Osteoblast (primary cell): Measurements from ENCODE around the gene CTNNAL1. TPM values are rescaled to one million over a fixed set of nuclear protein-coding genes. Genes with fewer than 3 reads are reported as not detected.

Experiments
- DNase-seq: peaks from one replicate; pipeline ENCODE4 v3.0.0; 2011; ENCODE audit warnings: low spot score, mixed read lengths; ENCODE audit not compliant: insufficient read length; ENCODE audit errors: missing footprints
- H2AFZ ChIP-seq: 2 replicates; pipeline ENCODE4 v1.6.0; 2011; ENCODE audit warnings: mild to moderate bottlenecking, low read length
- H3K27ac ChIP-seq: 2 replicates; pipeline ENCODE4 v1.5.1; 2011; ENCODE audit warnings: mild to moderate bottlenecking, low read depth, low read length, moderate library complexity
- H3K27me3 ChIP-seq: 2 replicates; pipeline ENCODE4 v1.6.0; 2012; ENCODE audit warnings: mild to moderate bottlenecking, control low read depth, inconsistent platforms, low read length, moderate library complexity; ENCODE audit not compliant: insufficient read depth
- H3K36me3 ChIP-seq: 2 replicates; pipeline ENCODE4 v1.5.1; 2011; ENCODE audit warnings: mild to moderate bottlenecking, low read length, control low read depth, moderate library complexity; ENCODE audit not compliant: insufficient read depth
- H3K4me1 ChIP-seq: 2 replicates; pipeline ENCODE4 v1.5.1; 2011; ENCODE audit warnings: mild to moderate bottlenecking, low read length, control low read depth, moderate library complexity; ENCODE audit not compliant: insufficient read depth
- H3K4me2 ChIP-seq: 2 replicates; pipeline ENCODE4 v1.6.0; 2011; ENCODE audit warnings: mild to moderate bottlenecking, low read length; ENCODE audit not compliant: insufficient read depth
- H3K4me3 ChIP-seq: fragments of 200-600 bp; sonication (generic); 3 replicates; pipeline ENCODE4 v1.5.1; 2012; ENCODE audit warnings: mild to moderate bottlenecking, low read length, inconsistent platforms; ENCODE audit not compliant: insufficient read depth
- H3K79me2 ChIP-seq: 2 replicates; pipeline ENCODE4 v1.6.0; 2012; ENCODE audit warnings: mild to moderate bottlenecking, low read length, control low read depth, inconsistent platforms; ENCODE audit not compliant: insufficient read depth
- H3K9me3 ChIP-seq: 2 replicates; pipeline ENCODE4 v1.5.1; 2011; ENCODE audit warnings: low read depth, low read length, control low read depth
- H4K20me1 ChIP-seq: 2 replicates; pipeline ENCODE4 v1.6.0; 2012; ENCODE audit warnings: mild to moderate bottlenecking, low read length, control low read depth; ENCODE audit not compliant: insufficient read depth
- total RNA-seq: library from RNA; depleted of rRNA; stranded (reverse); fragments of >200 nt; gene quantifications from 2 replicates; pipeline ENCODE4 v1.2.3, GENCODE V29; 2012
- TF ChIP-seq, protein P1 (sequence below): IDR thresholded peaks from 2 replicates; pipeline ENCODE4 v1.5.1; 2011; ENCODE audit warnings: mild to moderate bottlenecking, low read depth, low read length, moderate library complexity; ENCODE audit errors: extremely low read depth

CTNNAL1 gene
- total RNA-seq, 1 donor, result 118 TPM

- Histone ChIP-seq H3K36me3 (peaks cover 52% of the 10 kb centered on the region), H4K20me1 (no peaks in the 10 kb centered on the region), H3K4me3 (no peak overlapping the region), H3K27me3 (no peaks in the 10 kb centered on the region), H3K4me2 (no peak overlapping the region), H3K79me2 (no peaks in the 10 kb centered on the region), H3K9me3 (no peaks in the 10 kb centered on the region), H3K27ac (no peak overlapping the region), H2AFZ (no peak overlapping the region), H3K4me1 (peaks cover 26% of the 10 kb centered on the region)
- TF ChIP-seq, protein P1, sequence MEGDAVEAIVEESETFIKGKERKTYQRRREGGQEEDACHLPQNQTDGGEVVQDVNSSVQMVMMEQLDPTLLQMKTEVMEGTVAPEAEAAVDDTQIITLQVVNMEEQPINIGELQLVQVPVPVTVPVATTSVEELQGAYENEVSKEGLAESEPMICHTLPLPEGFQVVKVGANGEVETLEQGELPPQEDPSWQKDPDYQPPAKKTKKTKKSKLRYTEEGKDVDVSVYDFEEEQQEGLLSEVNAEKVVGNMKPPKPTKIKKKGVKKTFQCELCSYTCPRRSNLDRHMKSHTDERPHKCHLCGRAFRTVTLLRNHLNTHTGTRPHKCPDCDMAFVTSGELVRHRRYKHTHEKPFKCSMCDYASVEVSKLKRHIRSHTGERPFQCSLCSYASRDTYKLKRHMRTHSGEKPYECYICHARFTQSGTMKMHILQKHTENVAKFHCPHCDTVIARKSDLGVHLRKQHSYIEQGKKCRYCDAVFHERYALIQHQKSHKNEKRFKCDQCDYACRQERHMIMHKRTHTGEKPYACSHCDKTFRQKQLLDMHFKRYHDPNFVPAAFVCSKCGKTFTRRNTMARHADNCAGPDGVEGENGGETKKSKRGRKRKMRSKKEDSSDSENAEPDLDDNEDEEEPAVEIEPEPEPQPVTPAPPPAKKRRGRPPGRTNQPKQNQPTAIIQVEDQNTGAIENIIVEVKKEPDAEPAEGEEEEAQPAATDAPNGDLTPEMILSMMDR, result no peak
- DNase-seq, result no peak
Observed at GRCh38 chr9:109047259-109047658, 34.0 kb upstream of the CTNNAL1 start.

DNA sequence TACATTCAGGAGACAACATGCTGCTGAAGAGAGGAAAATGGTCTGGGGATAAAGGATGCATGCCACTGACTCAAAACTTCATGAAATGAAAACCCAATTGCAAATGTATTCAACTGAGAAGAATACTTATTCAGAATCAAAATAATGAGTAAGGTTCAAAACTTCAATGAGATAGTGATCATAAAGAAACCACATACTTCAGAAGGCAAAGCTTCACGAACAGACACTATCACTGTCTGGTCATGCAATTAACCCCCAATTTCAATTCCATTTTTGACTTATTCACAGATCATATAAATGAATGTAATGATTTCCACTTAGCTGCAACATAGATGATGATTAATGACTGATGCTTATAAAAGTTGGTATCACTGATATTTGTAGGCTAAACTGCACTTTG, 33.0 kb upstream of the CTNNAL1 start:
- H2AFZ ChIP-seq, result no peak overlapping the region
- H3K79me2 ChIP-seq, result no peaks in the 10 kb centered on the region
- H4K20me1 ChIP-seq, result no peaks in the 10 kb centered on the region
- peaks cover 53% of the 10 kb centered on the region for H3K36me3 ChIP-seq
- H3K27me3 ChIP-seq, result no peaks in the 10 kb centered on the region
- peaks cover 20% of the 10 kb centered on the region for H3K4me1 ChIP-seq
- DNase-seq, result no peak
- H3K4me2 ChIP-seq, result no peak overlapping the region
- TF ChIP-seq, protein P1, result no peak
- no peak overlapping the region for H3K27ac ChIP-seq
- H3K9me3 ChIP-seq, result no peaks in the 10 kb centered on the region
- H3K4me3 ChIP-seq, result no peak overlapping the region

DNA sequence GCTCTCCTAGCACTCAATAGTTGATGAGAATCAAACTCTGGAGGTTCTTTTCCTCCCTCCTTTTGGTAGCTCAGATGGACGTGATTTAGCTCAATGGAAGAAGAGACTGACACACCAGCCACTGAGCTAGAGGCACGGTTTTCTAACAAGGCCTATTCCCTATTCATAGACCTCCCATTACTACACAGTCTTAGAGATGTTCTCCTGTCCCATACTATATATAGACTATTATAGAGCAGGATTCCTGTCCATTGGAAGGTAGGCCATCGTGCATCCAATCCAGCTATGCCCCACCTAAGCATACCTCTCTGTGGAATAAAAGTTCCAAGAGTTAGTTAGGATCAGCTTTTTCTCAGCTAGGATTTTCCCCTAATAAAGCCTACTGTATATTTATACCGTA, 30.3 kb upstream of the CTNNAL1 start:
- TF ChIP-seq, protein P1, result no peak
- H4K20me1 ChIP-seq, result no peaks in the 10 kb centered on the region
- H3K36me3 ChIP-seq, result peaks cover 35% of the 10 kb centered on the region
- no peak overlapping the region for H3K4me2 ChIP-seq
- H3K79me2 ChIP-seq, result no peaks in the 10 kb centered on the region
- H3K4me3 ChIP-seq, result no peak overlapping the region
- H3K4me1 ChIP-seq, result peaks cover 25% of the 10 kb centered on the region
- H2AFZ ChIP-seq, result no peak overlapping the region
- H3K27me3 ChIP-seq, result no peaks in the 10 kb centered on the region
- no peaks in the 10 kb centered on the region for H3K9me3 ChIP-seq
- H3K27ac ChIP-seq, result no peak overlapping the region
- DNase-seq, result no peak

- DNase-seq, result no peak
- TF ChIP-seq, protein P1, result no peak
- H3K36me3 ChIP-seq, result peaks cover 22% of the 10 kb centered on the region
- H3K27me3 ChIP-seq, result no peaks in the 10 kb centered on the region
- H3K27ac ChIP-seq, result no peak overlapping the region
- H3K4me1 ChIP-seq, result peaks cover 23% of the 10 kb centered on the region
- H3K79me2 ChIP-seq, result no peaks in the 10 kb centered on the region
- no peak overlapping the region for H3K4me2 ChIP-seq
- H2AFZ ChIP-seq, result no peak overlapping the region
- no peak overlapping the region for H3K4me3 ChIP-seq
- H3K9me3 ChIP-seq, result no peaks in the 10 kb centered on the region
- no peaks in the 10 kb centered on the region for H4K20me1 ChIP-seq
Observed at GRCh38 chr9:109040571-109040970, 27.3 kb upstream of the CTNNAL1 start.
